ENCODE measurements around the gene SPATA21. TPM values are rescaled to one million over a fixed set of nuclear protein-coding genes. Genes with fewer than 3 reads are reported as not detected.

SPATA21 gene
- total RNA-seq, 1 donor from 2014 or later: not detected

DNA sequence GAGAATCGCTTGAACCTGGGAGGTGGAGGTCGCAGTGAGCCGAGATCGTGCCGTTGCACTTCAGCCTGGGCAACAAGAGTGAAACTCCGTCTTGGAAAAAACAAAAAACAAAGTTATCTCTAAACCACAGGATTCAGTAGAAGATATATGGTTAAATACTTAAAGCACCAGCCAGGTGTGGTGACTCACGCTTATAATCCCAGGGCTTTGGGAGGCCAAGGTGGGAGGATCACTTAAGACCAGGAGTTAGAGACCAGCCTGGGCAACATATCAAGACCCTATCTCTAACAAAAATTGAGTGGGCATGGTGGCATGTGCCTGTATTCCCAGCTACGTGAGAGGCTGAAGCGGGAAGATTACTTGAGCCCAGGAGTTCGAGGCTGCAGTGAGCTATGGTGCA is 8.9 kb upstream of the SPATA21 start:
- DNase-seq (ENCODE audit: low spot score): no peak
- H3K9me3 Mint-ChIP-seq: no peaks in the 10 kb centered on the region
- peaks cover 71% of the 10 kb centered on the region for H3K36me3 Mint-ChIP-seq (ENCODE audit: low read depth)
- H3K27me3 Mint-ChIP-seq (ENCODE audit: low read depth): no peaks in the 10 kb centered on the region
- H3K27ac Mint-ChIP-seq: no peak overlapping the region
- peaks cover 31% of the 10 kb centered on the region for H3K4me1 Mint-ChIP-seq (ENCODE audit: low read depth)
- intact Hi-C loops (cut with micrococcal nuclease): no loop called here
- no peak overlapping the region for H3K4me3 Mint-ChIP-seq (ENCODE audit: low read depth)

DNA sequence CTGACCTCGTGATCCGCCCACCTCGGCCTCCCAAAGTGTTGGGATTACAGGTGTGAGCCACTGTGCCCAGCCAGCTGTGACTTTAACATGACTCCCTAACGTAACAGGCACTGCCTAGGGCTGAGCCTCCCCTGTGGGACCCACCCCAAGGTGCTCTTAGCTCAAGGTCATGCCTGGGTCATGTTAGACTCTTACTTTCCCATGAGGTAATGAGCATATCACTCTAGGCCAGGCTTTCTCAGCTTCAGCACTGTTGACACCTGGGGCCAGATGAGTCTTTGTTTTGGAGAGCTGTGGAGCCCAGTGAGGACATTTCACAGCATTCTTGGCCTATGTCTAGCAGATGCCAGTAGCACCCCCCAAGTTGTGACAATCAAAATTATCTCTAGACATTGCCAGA is 7.8 kb upstream of the SPATA21 start:
- peaks cover 31% of the 10 kb centered on the region for H3K4me1 Mint-ChIP-seq (ENCODE audit: low read depth)
- H3K36me3 Mint-ChIP-seq (ENCODE audit: low read depth): peaks cover 62% of the 10 kb centered on the region
- H3K9me3 Mint-ChIP-seq: no peaks in the 10 kb centered on the region
- no peak overlapping the region for H3K27ac Mint-ChIP-seq
- no peak overlapping the region for H3K4me3 Mint-ChIP-seq (ENCODE audit: low read depth)
- DNase-seq (ENCODE audit: low spot score): no peak
- intact Hi-C loops (cut with micrococcal nuclease): no loop called here
- H3K27me3 Mint-ChIP-seq (ENCODE audit: low read depth): no peaks in the 10 kb centered on the region

DNA sequence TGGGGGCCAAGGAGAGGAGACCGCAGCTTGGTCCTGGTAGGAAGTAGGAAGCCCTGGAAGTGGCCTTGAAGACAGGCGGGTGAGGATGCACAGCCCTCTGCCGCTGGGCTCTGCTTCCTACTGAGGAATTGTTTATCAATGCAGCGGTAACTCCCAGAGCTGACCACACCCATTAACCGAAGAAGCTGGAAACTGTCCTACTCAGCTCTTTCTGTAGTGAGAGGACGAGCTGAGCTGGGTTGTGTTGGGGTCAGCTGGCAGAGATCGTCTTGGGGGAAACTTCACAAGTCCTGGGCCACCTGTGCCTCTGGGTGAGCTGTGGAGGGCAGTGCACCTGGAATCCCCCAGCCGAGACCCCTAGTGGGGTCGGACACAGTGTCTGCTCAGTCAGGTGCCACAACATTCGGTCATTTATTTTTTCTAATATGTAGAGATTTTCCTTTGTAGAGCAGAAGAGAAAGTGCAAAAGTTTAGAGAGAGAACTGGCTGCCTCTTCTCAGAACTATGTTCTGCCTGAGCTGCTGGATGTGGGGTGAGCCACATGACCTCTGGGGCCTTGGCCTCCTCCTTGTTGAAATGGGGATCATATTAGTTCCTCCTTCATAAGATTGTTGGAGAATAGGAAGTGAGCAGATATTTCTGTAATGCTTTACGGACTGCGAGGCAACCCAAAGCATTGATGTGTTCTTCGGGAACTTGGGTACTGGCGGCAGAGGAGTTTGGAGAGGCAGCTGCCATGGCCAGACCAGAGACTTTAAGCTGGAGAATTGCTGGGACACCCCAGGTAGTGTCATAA is 6.9 kb upstream of the SPATA21 start:
- H3K27ac Mint-ChIP-seq: peak overlapping the region; percentile 38
- peaks cover 53% of the 10 kb centered on the region for H3K36me3 Mint-ChIP-seq (ENCODE audit: low read depth)
- no peak overlapping the region for H3K4me3 Mint-ChIP-seq (ENCODE audit: low read depth)
- H3K4me1 Mint-ChIP-seq (ENCODE audit: low read depth): peaks cover 26% of the 10 kb centered on the region
- intact Hi-C loops (cut with micrococcal nuclease): no loop called here
- DNase-seq (ENCODE audit: low spot score): no peak
- H3K9me3 Mint-ChIP-seq: no peaks in the 10 kb centered on the region
- H3K27me3 Mint-ChIP-seq (ENCODE audit: low read depth): no peaks in the 10 kb centered on the region

DNA sequence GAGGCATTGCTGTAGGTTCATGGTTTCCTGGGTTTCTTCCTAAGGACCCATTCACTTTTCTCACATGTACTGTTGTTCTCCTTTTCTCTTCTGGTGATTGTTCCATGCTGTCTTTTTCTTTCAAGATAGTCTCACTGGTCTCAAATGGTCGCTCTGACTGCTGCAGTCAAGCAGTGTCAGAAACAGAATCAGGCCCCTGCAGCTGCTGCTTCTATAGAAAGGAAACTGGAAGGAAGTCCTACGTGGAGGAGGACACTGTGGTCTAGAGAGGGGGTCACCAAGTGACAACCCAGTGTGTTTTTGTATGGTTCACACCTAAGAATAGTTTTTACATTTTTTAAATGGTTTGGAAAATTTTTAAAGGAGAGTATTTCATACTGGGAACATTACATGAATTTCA is 5.7 kb upstream of the SPATA21 start:
- intact Hi-C loops (cut with micrococcal nuclease): no loop called here
- DNase-seq (ENCODE audit: low spot score): no peak
- Mint-ChIP-seq H3K4me1 (ENCODE audit: low read depth) (peaks cover 22% of the 10 kb centered on the region), H3K27ac (peak overlapping the region; percentile 39), H3K27me3 (ENCODE audit: low read depth) (no peaks in the 10 kb centered on the region), H3K4me3 (ENCODE audit: low read depth) (peak overlapping the region; percentile 56), H3K36me3 (ENCODE audit: low read depth) (peaks cover 41% of the 10 kb centered on the region), H3K9me3 (no peaks in the 10 kb centered on the region)

DNA sequence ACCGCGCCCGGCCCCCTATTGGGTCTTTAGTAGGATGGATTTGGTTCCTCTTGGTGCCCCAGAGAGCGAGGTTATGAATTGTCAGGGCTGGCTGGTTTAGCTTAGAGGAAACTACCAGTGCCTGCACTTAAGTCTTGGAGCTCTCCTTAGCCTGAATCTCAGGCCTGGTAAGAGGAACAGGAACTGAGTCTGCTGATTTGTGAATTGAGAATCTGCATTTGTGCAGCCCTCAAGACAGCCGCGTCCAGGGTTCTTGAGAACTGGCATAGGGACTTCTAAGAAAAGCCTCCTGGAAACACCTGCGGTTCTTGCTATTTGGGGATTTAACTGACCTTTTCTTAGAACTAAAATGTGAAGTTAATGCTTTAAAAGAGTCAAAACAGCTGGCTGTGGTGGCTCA is 5.0 kb upstream of the SPATA21 start:
- Mint-ChIP-seq H3K4me3 (ENCODE audit: low read depth) (peak overlapping the region; percentile 89), H3K27me3 (ENCODE audit: low read depth) (no peaks in the 10 kb centered on the region), H3K9me3 (no peaks in the 10 kb centered on the region), H3K27ac (peak overlapping the region; percentile 84), H3K4me1 (ENCODE audit: low read depth) (peaks cover 22% of the 10 kb centered on the region), H3K36me3 (ENCODE audit: low read depth) (peaks cover 34% of the 10 kb centered on the region)
- DNase-seq (ENCODE audit: low spot score): no peak
- intact Hi-C loops (cut with micrococcal nuclease): no loop called here

DNA sequence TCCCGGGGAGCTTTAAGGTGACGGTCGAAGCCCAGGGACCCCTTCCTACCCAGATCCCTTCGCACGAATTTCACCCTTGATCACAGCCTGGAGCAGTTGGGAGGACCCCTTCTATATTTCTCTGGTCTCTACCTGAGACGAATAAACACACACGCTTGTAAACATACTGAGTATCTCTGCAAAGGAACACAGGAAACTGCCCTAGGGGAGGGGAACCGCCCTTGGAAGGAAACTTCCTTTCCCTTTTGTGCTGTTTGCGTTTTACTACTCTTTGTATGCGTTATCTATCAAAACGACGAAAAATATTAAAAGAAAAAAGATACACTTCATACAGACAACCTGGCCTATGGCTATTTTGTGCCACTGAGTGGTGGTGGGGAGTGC is 4.0 kb upstream of the SPATA21 start:
- intact Hi-C loops (cut with micrococcal nuclease): loop anchor here (2.0 kb wide), 1 partner anchor 58 kb away; no protein-coding TSS in a partner anchor
- H3K27me3 Mint-ChIP-seq (ENCODE audit: low read depth): no peaks in the 10 kb centered on the region
- peaks cover 32% of the 10 kb centered on the region for H3K36me3 Mint-ChIP-seq (ENCODE audit: low read depth)
- H3K4me3 Mint-ChIP-seq (ENCODE audit: low read depth): peak overlapping the region; percentile 89
- DNase-seq (ENCODE audit: low spot score): peak; percentile 57
- H3K9me3 Mint-ChIP-seq: no peaks in the 10 kb centered on the region
- H3K4me1 Mint-ChIP-seq (ENCODE audit: low read depth): peaks cover 22% of the 10 kb centered on the region
- peak overlapping the region; percentile 84 for H3K27ac Mint-ChIP-seq

DNA sequence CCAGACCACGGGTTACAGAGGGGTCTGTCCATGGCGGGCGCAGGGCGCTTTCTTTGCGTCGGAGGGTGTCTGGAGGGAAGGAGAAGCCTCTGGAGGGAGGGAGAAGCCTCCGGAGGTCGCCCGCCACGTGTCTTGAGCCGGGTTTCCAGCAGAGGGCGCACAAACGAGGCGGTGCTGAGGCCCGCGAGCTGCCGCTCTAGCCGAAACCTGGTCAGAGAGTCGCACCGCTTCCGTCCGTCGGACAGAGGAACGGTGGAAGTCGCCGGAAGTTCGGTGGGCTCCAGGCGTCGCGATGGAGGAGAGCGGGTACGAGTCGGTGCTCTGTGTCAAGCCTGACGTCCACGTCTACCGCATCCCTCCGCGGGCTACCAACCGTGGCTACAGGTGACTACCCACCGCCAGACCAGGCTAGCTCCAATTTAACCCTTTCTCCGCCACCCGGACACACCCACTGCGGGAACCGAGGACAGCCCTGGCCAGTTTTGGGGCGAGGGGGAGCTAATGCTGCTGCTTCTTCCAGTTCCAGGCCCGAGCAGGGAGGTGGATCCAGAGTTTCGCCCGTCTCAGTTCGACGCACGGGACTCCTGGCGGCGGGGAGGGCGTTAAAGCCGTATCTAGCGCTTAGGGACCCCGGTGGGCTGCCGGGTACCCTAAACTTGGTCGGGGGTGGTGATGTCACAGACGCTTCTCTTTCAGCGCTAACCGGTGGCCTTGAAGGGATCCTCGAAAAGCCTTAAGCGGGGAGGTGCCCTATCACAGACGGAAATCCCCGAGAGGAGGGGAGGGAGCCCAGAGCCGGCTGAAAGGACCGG is 3.5 kb upstream of the SPATA21 start, which contains the start of gene NECAP2:
TSS of gene NECAP2 (plus strand) at position 255 of the 812 bp plus-strand sequence. CDS start at position 293, 38 bp downstream.
- Mint-ChIP-seq H3K4me3 (ENCODE audit: low read depth) (peak within 1 kb of the TSS; percentile 89), H3K4me1 (ENCODE audit: low read depth) (peaks cover 22% of the 10 kb centered on the region), H3K36me3 (ENCODE audit: low read depth) (peaks cover 32% of the 10 kb centered on the region), H3K9me3 (no peaks in the 10 kb centered on the region), H3K27me3 (ENCODE audit: low read depth) (no peaks in the 10 kb centered on the region), H3K27ac (peak within 1 kb of the TSS; percentile 84)
- DNase-seq (ENCODE audit: low spot score): peak; percentile 88
- intact Hi-C loops (cut with micrococcal nuclease): loop anchor here (1.0 to 2.0 kb wide), 2 partner anchors 58 to 73 kb away; partner anchors contain the start of gene SZRD1

DNA sequence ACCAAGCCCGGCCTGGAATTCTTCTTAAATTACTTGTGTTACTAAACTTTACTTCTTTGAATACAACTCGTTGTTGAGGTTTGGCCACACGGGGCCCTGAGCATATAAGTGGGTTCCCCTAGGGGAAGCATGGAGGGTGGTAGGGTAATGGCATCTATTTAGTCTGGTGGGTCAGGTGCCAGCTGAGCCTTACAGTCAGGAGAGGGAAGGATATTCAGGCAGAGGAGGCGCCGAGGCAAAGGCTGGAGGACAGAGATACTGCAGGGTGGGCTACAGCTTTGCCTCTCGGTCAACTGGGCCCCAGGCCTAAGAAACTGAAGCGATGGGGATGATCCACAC is 2.9 kb upstream of the SPATA21 start:
- peaks cover 27% of the 10 kb centered on the region for H3K36me3 Mint-ChIP-seq (ENCODE audit: low read depth)
- no peaks in the 10 kb centered on the region for H3K27me3 Mint-ChIP-seq (ENCODE audit: low read depth)
- intact Hi-C loops (cut with micrococcal nuclease): loop anchor here (1.0 to 2.0 kb wide), 2 partner anchors 59 to 73 kb away; partner anchors contain the start of gene SZRD1
- peak overlapping the region; percentile 84 for H3K27ac Mint-ChIP-seq
- peaks cover 22% of the 10 kb centered on the region for H3K4me1 Mint-ChIP-seq (ENCODE audit: low read depth)
- no peak for DNase-seq (ENCODE audit: low spot score)
- H3K9me3 Mint-ChIP-seq: no peaks in the 10 kb centered on the region
- H3K4me3 Mint-ChIP-seq (ENCODE audit: low read depth): peak overlapping the region; percentile 89

DNA sequence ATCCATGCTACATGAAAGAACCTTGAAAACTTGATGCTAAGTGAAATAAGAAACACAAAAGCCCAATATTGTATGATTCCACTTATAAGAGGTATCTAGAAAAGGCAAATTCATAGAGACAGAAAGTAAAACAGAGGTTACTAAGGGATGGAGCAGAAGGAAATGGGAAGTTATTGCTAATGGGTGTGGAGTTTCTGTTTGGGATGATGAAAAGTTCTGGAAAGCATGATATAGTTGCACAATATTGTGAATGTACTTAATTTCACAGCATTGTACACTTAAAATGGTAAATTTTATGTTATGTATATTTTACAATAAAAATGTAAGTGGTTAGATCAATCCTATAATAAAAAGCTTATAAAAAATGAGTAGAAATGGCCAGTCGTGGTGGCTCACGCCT is 1.7 kb upstream of the SPATA21 start:
- no peaks in the 10 kb centered on the region for H3K27me3 Mint-ChIP-seq (ENCODE audit: low read depth)
- intact Hi-C loops (cut with micrococcal nuclease): no loop called here
- H3K4me1 Mint-ChIP-seq (ENCODE audit: low read depth): peaks cover 19% of the 10 kb centered on the region
- no peaks in the 10 kb centered on the region for H3K9me3 Mint-ChIP-seq
- peaks cover 18% of the 10 kb centered on the region for H3K36me3 Mint-ChIP-seq (ENCODE audit: low read depth)
- no peak overlapping the region for H3K27ac Mint-ChIP-seq
- peak overlapping the region; percentile 23 for H3K4me3 Mint-ChIP-seq (ENCODE audit: low read depth)
- no peak for DNase-seq (ENCODE audit: low spot score)

DNA sequence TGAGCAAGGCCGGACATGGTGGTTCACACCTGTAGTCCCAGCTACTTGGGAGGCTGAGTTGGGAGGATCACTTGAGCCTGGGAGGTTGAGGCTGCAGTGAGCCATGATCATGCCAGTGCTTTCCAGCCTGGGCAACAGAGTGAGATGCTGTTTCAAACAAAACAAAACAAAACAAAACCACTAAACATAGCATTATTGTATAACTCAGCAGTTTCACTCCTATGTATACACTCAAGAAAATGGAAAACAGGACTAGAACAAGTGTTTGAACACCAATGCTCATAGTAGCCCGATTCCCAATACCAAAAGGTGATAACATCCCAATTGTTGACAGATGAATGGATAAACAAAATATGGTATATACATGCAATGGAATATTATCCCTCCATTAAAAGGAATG is 1.3 kb upstream of the SPATA21 start:
- H3K27ac Mint-ChIP-seq: no peak overlapping the region
- H3K4me3 Mint-ChIP-seq (ENCODE audit: low read depth): no peak overlapping the region
- no peak for DNase-seq (ENCODE audit: low spot score)

DNA sequence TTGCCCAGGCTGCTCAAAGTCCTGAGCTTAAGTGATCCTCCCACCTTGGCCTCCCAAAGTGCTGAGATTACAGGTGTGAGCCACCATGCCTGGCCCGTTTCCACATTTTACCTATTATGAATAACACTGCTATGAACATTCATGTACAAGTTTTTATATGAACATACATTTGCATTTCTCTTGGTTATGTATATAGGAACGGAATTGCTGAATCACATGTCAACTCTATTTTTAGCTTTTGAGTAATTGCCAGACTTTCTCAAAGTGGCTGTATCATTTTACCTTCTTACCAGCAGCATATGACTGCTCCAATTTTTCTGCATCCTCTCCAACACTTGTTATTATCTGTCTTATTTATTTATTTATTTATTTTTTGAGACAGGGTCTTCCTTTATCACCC is 2.7 kb downstream of the SPATA21 start:
- no peak overlapping the region for H3K27ac Mint-ChIP-seq
- intact Hi-C loops (cut with micrococcal nuclease): no loop called here
- H3K36me3 Mint-ChIP-seq (ENCODE audit: low read depth): no peaks in the 10 kb centered on the region
- H3K4me3 Mint-ChIP-seq (ENCODE audit: low read depth): no peak overlapping the region
- H3K9me3 Mint-ChIP-seq: no peaks in the 10 kb centered on the region
- DNase-seq (ENCODE audit: low spot score): no peak
- peaks cover 2% of the 10 kb centered on the region for H3K4me1 Mint-ChIP-seq (ENCODE audit: low read depth)
- peaks cover 5% of the 10 kb centered on the region for H3K27me3 Mint-ChIP-seq (ENCODE audit: low read depth)

More for the DNA sequence above, 1.3 kb upstream of the SPATA21 start:
- Mint-ChIP-seq H3K9me3 (no peaks in the 10 kb centered on the region), H3K36me3 (ENCODE audit: low read depth) (peaks cover 14% of the 10 kb centered on the region), H3K27me3 (ENCODE audit: low read depth) (no peaks in the 10 kb centered on the region), H3K4me1 (ENCODE audit: low read depth) (peaks cover 19% of the 10 kb centered on the region)
- intact Hi-C loops (cut with micrococcal nuclease): no loop called here

DNA sequence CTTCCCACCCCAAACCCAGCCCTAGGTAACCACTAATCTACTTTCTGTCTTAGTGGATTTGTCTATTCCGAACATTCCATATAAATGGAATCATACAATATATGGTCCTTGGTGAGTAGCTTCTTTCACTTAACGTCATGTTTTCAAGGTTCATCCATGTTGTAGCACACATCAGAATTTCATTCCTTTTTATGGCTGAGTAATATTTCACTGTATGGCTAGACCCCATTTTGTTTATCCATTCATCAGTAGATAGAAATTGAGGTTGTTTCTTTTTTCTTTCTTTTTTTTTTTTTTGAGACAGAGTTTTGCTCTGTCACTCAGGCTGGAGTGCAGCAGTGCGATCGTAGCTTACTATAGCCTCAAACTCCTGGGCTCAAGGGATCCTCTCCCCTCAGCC is 3.2 kb downstream of the SPATA21 start:
- Mint-ChIP-seq H3K36me3 (ENCODE audit: low read depth) (no peaks in the 10 kb centered on the region), H3K9me3 (no peaks in the 10 kb centered on the region), H3K27ac (no peak overlapping the region), H3K27me3 (ENCODE audit: low read depth) (peaks cover 5% of the 10 kb centered on the region), H3K4me1 (ENCODE audit: low read depth) (peaks cover 2% of the 10 kb centered on the region), H3K4me3 (ENCODE audit: low read depth) (no peak overlapping the region)
- intact Hi-C loops (cut with micrococcal nuclease): no loop called here
- DNase-seq (ENCODE audit: low spot score): no peak

DNA sequence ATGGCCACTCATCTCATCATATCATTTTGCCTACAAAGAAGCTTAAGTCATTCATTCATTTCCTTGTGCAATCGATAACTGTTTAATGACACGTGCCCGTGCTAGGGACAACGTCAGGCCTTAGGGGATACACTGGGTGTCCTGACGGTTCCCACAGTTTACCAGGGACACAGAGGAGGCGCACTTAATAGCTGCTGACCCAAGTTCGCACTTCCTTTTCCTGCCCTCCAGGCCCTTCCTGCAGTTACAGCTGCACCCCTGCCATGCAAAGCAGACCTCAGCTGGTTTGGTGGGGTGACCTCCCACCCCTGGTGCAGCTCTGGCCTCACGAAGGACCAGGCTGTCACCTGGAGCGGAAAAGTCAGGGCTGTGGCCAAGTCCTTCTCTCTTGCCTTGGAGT is 4.2 kb downstream of the SPATA21 start:
- H3K27ac Mint-ChIP-seq: no peak overlapping the region
- intact Hi-C loops (cut with micrococcal nuclease): no loop called here
- no peaks in the 10 kb centered on the region for H3K9me3 Mint-ChIP-seq
- no peak for DNase-seq (ENCODE audit: low spot score)
- no peaks in the 10 kb centered on the region for H3K36me3 Mint-ChIP-seq (ENCODE audit: low read depth)
- H3K4me1 Mint-ChIP-seq (ENCODE audit: low read depth): peaks cover 2% of the 10 kb centered on the region
- no peak overlapping the region for H3K4me3 Mint-ChIP-seq (ENCODE audit: low read depth)
- peaks cover 5% of the 10 kb centered on the region for H3K27me3 Mint-ChIP-seq (ENCODE audit: low read depth)

Measured in activated T-helper 2 cell treated with anti-CD3 and anti-CD28 coated beads, Interferon-gamma antibody, Interleukin-2, Interleukin-4, amounts not matched to agents 10 μg/mL and 5 μg/mL and 100 μg/mL, durations not matched to agents 14 hours and 24 hours and 36 hours (primary cell).